ENCODE results near the gene S100P. TPM values are rescaled to one million over a fixed set of nuclear protein-coding genes. Genes with fewer than 3 reads are reported as not detected.

S100P gene
- total RNA-seq, 4 donors from 2014 or later = 1.2 TPM; not detected in 3

Other genes starting within 250 kb of the S100P start
- gene PPP2R2C, start 221.3 kb upstream of the S100P start, total RNA-seq = 1 to 10 TPM in 1 of 4 donors, under 1 TPM in 3; 0.44 to 2.7 (median 0.62) TPM
- gene MAN2B2, start 118.7 kb upstream of the S100P start, total RNA-seq = 1 to 10 TPM; 3.3 to 5.6 (median 4.5) TPM
- gene MRFAP1, start 53.2 kb upstream of the S100P start, total RNA-seq = 100 to 1,000 TPM; 180 to 281 (median 206) TPM
- 10 to 100 TPM; 43.8 to 54.6 (median 46.9) TPM for gene MRFAP1L1, start 16.0 kb downstream of the S100P start, total RNA-seq
- 10 to 100 TPM; 15.7 to 25.7 (median 22.3) TPM for gene BLOC1S4, start 22.3 kb downstream of the S100P start, total RNA-seq
- gene KIAA0232, start 88.8 kb downstream of the S100P start, total RNA-seq = 10 to 100 TPM; 39.1 to 66.4 (median 60.4) TPM
- gene TBC1D14, start 215.9 kb downstream of the S100P start, total RNA-seq = 10 to 100 TPM; 36.0 to 56.2 (median 41.4) TPM

Data from gastrocnemius medialis (tissue), 4 donors.